IMR-90 (cell line): Measurements from ENCODE around the gene IL18. TPM values are rescaled to one million over a fixed set of nuclear protein-coding genes. Genes with fewer than 3 reads are reported as not detected.
A peak's percentile ranks its signal among the peaks of the same experiment; 100 is the strongest.

Experiments
- ATAC-seq: fragments of 200-7000 bp; cut with Tn5 transposase; 2 replicates; pipeline ENCODE4 v1.9.1; 2020; ENCODE audit warnings: low read depth, mild to moderate bottlenecking, moderate library complexity
- BruUV-seq: library from RNA; stranded (reverse); fragments of 400-500 nt; replicated peaks from 2 replicates; lab custom pipeline; 2021; lab: Mats Ljungman, UMichigan
- CTCF ChIA-PET: fragments of 300-600 bp; formaldehyde crosslinking; extraction: SDS; loops from one replicate; lab custom pipeline; 2021; ENCODE audit warnings: antibody characterized with exemption; lab: Yijun Ruan, JAX
- POLR2A ChIA-PET: fragments of 300-600 bp; sonication (Branson Sonifier 250); formaldehyde crosslinking; loops from one replicate; lab custom pipeline; 2022; ENCODE audit warnings: antibody characterized with exemption; ENCODE audit not compliant: unreplicated experiment; lab: Charles Lee
- DNase-seq: peaks from one replicate; pipeline ENCODE4 v3.0.0; 2013
- H2AFZ ChIP-seq: replicated peaks from 2 replicates; pipeline ENCODE3; 2013; ENCODE audit warnings: low read length, mild to moderate bottlenecking; ENCODE audit not compliant: poor library complexity
- H2AK5ac ChIP-seq: 2 replicates; pipeline ENCODE4 v1.6.1; 2013; ENCODE audit warnings: low read depth, low read length, inconsistent platforms
- H2AK9ac ChIP-seq: replicated peaks from 2 replicates; pipeline ENCODE3; 2013; ENCODE audit warnings: mild to moderate bottlenecking, low read depth, low read length, moderate library complexity; ENCODE audit not compliant: poor library complexity
- H2BK120ac ChIP-seq: 2 replicates; pipeline ENCODE4 v1.6.1; 2013; ENCODE audit warnings: low read depth, low read length, inconsistent platforms
- H2BK15ac ChIP-seq: 3 replicates; pipeline ENCODE4 v1.6.1; 2013; ENCODE audit warnings: low read depth, low read length, inconsistent platforms
- H2BK20ac ChIP-seq: 2 replicates; pipeline ENCODE4 v1.6.1; 2013; ENCODE audit warnings: low read depth, mild to moderate bottlenecking, inconsistent platforms, low read length, moderate library complexity
- H2BK5ac ChIP-seq: 2 replicates; pipeline ENCODE4 v1.6.1; 2013; ENCODE audit warnings: mild to moderate bottlenecking, low read depth, low read length, inconsistent platforms; ENCODE audit not compliant: poor library complexity, severe bottlenecking
- H3K14ac ChIP-seq: replicated peaks from 2 replicates; pipeline ENCODE4 v1.6.1; 2013; ENCODE audit warnings: low read depth, low read length, inconsistent platforms
- H3K18ac ChIP-seq: 2 replicates; pipeline ENCODE4 v1.6.1; 2013; ENCODE audit warnings: low read depth, low read length, control low read depth
- H3K23ac ChIP-seq: 2 replicates; pipeline ENCODE4 v1.6.1; 2013; ENCODE audit warnings: low read depth, low read length, inconsistent platforms
- H3K27ac ChIP-seq: 2 replicates; pipeline ENCODE4 v1.5.1; 2013; ENCODE audit warnings: mild to moderate bottlenecking, control low read depth, low read length; ENCODE audit not compliant: insufficient read depth
- H3K27me3 ChIP-seq: 2 replicates; pipeline ENCODE4 v1.6.1; 2013; ENCODE audit warnings: low read length; ENCODE audit not compliant: control insufficient read depth, insufficient read depth
- H3K36me3 ChIP-seq: 2 replicates; pipeline ENCODE4 v1.6.1; 2013; ENCODE audit warnings: low read length, mixed read lengths; ENCODE audit not compliant: control insufficient read depth, insufficient read depth
- H3K4ac ChIP-seq: 2 replicates; pipeline ENCODE4 v1.6.1; 2013; ENCODE audit warnings: low read depth, low read length, inconsistent platforms
- H3K4me1 ChIP-seq: 2 replicates; pipeline ENCODE4 v1.6.1; 2013; ENCODE audit warnings: low read length, mixed read lengths; ENCODE audit not compliant: control insufficient read depth, insufficient read depth
- H3K4me2 ChIP-seq: 2 replicates; pipeline ENCODE4 v1.6.1; 2013; ENCODE audit warnings: low read depth, mild to moderate bottlenecking, control low read depth, low read length, moderate library complexity
- H3K4me3 ChIP-seq: 2 replicates; pipeline ENCODE4 v1.5.1; 2013; ENCODE audit warnings: low read depth, mild to moderate bottlenecking, control low read depth, low read length, moderate library complexity; ENCODE audit not compliant: insufficient read depth
- H3K56ac ChIP-seq: 2 replicates; pipeline ENCODE4 v1.6.1; 2013; ENCODE audit warnings: low read length, inconsistent platforms; ENCODE audit not compliant: insufficient read depth; ENCODE audit errors: extremely low read depth
- H3K79me1 ChIP-seq, 2 experiments: 2 replicates each; pipeline ENCODE4 v1.6.1; 2013; ENCODE audit warnings: low read length in 2 of 2, inconsistent platforms in 1 of 2, low read depth in 1 of 2
- H3K9ac ChIP-seq: 2 replicates; pipeline ENCODE4 v1.6.1; 2013; ENCODE audit warnings: low read depth, low read length, control low read depth
- H3K9me1 ChIP-seq: 2 replicates; pipeline ENCODE4 v1.6.1; 2013; ENCODE audit warnings: low read length, inconsistent platforms; ENCODE audit not compliant: insufficient read depth
- H3K9me3 ChIP-seq: 2 replicates; pipeline ENCODE4 v1.6.1; 2013; ENCODE audit warnings: low read length; ENCODE audit not compliant: control insufficient read depth, insufficient read depth
- H4K20me1 ChIP-seq: 2 replicates; pipeline ENCODE4 v1.6.1; 2013; ENCODE audit warnings: low read length, inconsistent platforms; ENCODE audit not compliant: insufficient read depth
- H4K5ac ChIP-seq: 2 replicates; pipeline ENCODE4 v1.6.1; 2013; ENCODE audit warnings: mild to moderate bottlenecking, low read depth, low read length, control low read depth
- H4K8ac ChIP-seq, 2 experiments: 2 replicates each; pipeline ENCODE4 v1.6.1; 2013; ENCODE audit warnings: low read depth in 2 of 2, low read length in 2 of 2, control low read depth in 1 of 2, inconsistent platforms in 1 of 2
- H4K91ac ChIP-seq: 2 replicates; pipeline ENCODE4 v1.6.1; 2013; ENCODE audit warnings: low read depth, low read length, inconsistent platforms; ENCODE audit not compliant: insufficient read depth
- BHLHE40 ChIP-seq: fragments of 150-350 bp; IDR thresholded peaks from 2 replicates; pipeline ENCODE4 v1.6.1; 2016; ENCODE audit warnings: mild to moderate bottlenecking, low read depth, low read length
- CEBPB ChIP-seq: IDR thresholded peaks from 2 replicates; pipeline ENCODE4 v1.6.1; 2012; ENCODE audit warnings: low read depth, low read length, improper control_type of control experiment
- CTCF ChIP-seq: conservative IDR thresholded peaks from 2 replicates; pipeline ENCODE4 v1.5.1; 2012; ENCODE audit warnings: mild to moderate bottlenecking, low read depth, low read length, improper control_type of control experiment
- FOS ChIP-seq: fragments of 150-350 bp; IDR thresholded peaks from 2 replicates; pipeline ENCODE4 v1.6.1; 2016; ENCODE audit warnings: low read depth, low read length
- NFE2L2 ChIP-seq: fragments of 150-350 bp; IDR thresholded peaks from 2 replicates; pipeline ENCODE4 v1.6.1; 2016; ENCODE audit warnings: low read depth, mild to moderate bottlenecking, low read length
- RCOR1 ChIP-seq: IDR thresholded peaks from 2 replicates; pipeline ENCODE4 v1.6.1; 2012; ENCODE audit warnings: mild to moderate bottlenecking, low read length, improper control_type of control experiment; ENCODE audit not compliant: insufficient replicate concordance
- RFX5 ChIP-seq: IDR thresholded peaks from 2 replicates; pipeline ENCODE4 v1.8.0; 2012; ENCODE audit warnings: low read depth, mild to moderate bottlenecking, low read length, moderate library complexity
- WGBS, 2 experiments: methylation state at CpG; one replicate each; pipeline versions ENCODE4 v1.1.5 to v1.1.7; 2013; ENCODE audit warnings: missing lambda C conversion rate in 2 of 2; ENCODE audit not compliant: insufficient read length in 1 of 2; ENCODE audit errors: extremely low coverage in 2 of 2; 5-methylcytosine and 5-hydroxymethylcytosine counted together
- dilution Hi-C: fragments of 300-500 bp; cut with HindIII; formaldehyde crosslinking; loops from one replicate; pipeline ENCODE4 v1.14.3; 2018; ENCODE audit warnings: low sequenced_read_pairs; ENCODE audit not compliant: unreplicated experiment
- in situ Hi-C: fragments of 300-500 bp; cut with MboI; formaldehyde crosslinking; loops from 3 replicates; pipeline ENCODE4 v1.14.3; 2019; ENCODE audit warnings: low sequenced_read_pairs, inconsistent platforms, mixed read lengths
- intact Hi-C: fragments of 100-400 bp; cut with micrococcal nuclease; formaldehyde crosslinking; loops from 2 replicates; pipeline ENCODE4 v1.10.0; 2022
- polyA plus RNA-seq, 3 experiments: library from polyadenylated mRNA; depleted of rRNA; stranded (reverse); fragments of >200 nt; gene quantifications; 2 replicates each; pipeline ENCODE4 v1.2.3, GENCODE V29; 2012; ENCODE audit warnings: low replicate concordance in 1 of 3
- total RNA-seq: library from RNA; depleted of rRNA; stranded (reverse); fragments of >200 nt; gene quantifications from 2 replicates; pipeline ENCODE4 v1.2.3, GENCODE V29; 2012

IL18 gene
- total and polyA plus RNA-seq, 2 of the 4 experiments (the other 2 are of a cell fraction): 0.54 to 0.96 TPM

- no peak for TF ChIP-seq RFX5
- no peak for TF ChIP-seq NFE2L2
- no peak for TF ChIP-seq FOS
Observed at GRCh38 chr11:112174789-112175598, 11.1 kb upstream of the IL18 start, which contains the start of gene BCO2 (continued).

GRCh38 chr11:112173152-112173551, 9.3 kb upstream of the IL18 start:
- H3K4me3 ChIP-seq: no peak overlapping the region
- no TSS peak for BruUV-seq
- no peak overlapping the region for H2BK20ac ChIP-seq
- dilution Hi-C loops: no loop called here
- no peak overlapping the region for H2AFZ ChIP-seq
- no peak overlapping the region for H2BK15ac ChIP-seq
- no peaks in the 10 kb centered on the region; the same call in 1 of the 2 replicates for H3K27me3 ChIP-seq
- no peaks in the 10 kb centered on the region for H3K9me3 ChIP-seq
- H3K4ac ChIP-seq: no peak overlapping the region
- TF ChIP-seq RCOR1 (no peak), CEBPB (peak; percentile 79), RFX5 (no peak), BHLHE40 (no peak), CTCF (no peak)
- H4K8ac ChIP-seq: no peak overlapping the region
- CTCF ChIA-PET: no interaction called here
- intact Hi-C loops: no loop called here
- no peak overlapping the region for H3K18ac ChIP-seq
- H3K23ac ChIP-seq: no peak overlapping the region
- POLR2A ChIA-PET: no interaction called here
- no peak overlapping the region for H4K5ac ChIP-seq
- H3K9me1 ChIP-seq: no peaks in the 10 kb centered on the region
- H4K20me1 ChIP-seq: no peaks in the 10 kb centered on the region
- peaks cover 4% of the 10 kb centered on the region; the same call in 1 of the 2 replicates for H3K4me1 ChIP-seq
- H3K36me3 ChIP-seq: no peaks in the 10 kb centered on the region
- whole genome bisulfite sequencing, 2 experiments: no CpG with 5 or more reads among the region's 3 CpGs
- H4K91ac ChIP-seq: no peak overlapping the region
- no peak overlapping the region for H3K9ac ChIP-seq
- DNase-seq (no peak), ATAC-seq (no peak)
- no peaks in the 10 kb centered on the region for H3K79me1 ChIP-seq
- no peak overlapping the region for H2AK5ac ChIP-seq
- no peak overlapping the region for H3K56ac ChIP-seq
- no peak overlapping the region for H3K4me2 ChIP-seq
- no peak overlapping the region for H2BK5ac ChIP-seq
- H2BK120ac ChIP-seq: no peak overlapping the region
- no peak overlapping the region for H3K27ac ChIP-seq
- no peak overlapping the region for H3K14ac ChIP-seq
- H2AK9ac ChIP-seq: no peak overlapping the region
- in situ Hi-C loops: no loop called here
